ENCODE measurements around the gene PLEKHM2.

Gene PLEKHM2

GRCh38 chr1:15761366-15762128 is 77.4 kb downstream of the PLEKHM2 start:
- no peak overlapping the region for H3K27ac ChIP-seq (replicated peaks)
- H3K4me3 ChIP-seq (replicated peaks; ENCODE audit: insufficient read depth, low read length), result no peak overlapping the region
- TF ChIP-seq CTCF (IDR thresholded peaks at IDR 0.05; ENCODE audit: insufficient read depth, low read length) (no peak), GABPA (IDR thresholded peaks at IDR 0.05; ENCODE audit: low read depth) (no peak), REST (IDR thresholded peaks at IDR 0.05; ENCODE audit: insufficient replicate concordance, low read depth) (no peak), POLR2AphosphoS5 (IDR thresholded peaks at IDR 0.05; ENCODE audit: low read depth) (no peak), SPI1 (IDR thresholded peaks at IDR 0.05; ENCODE audit: borderline replicate concordance, low read depth) (no peak)
- peaks cover 44% of the 10 kb centered on the region for H3K27me3 ChIP-seq (ENCODE audit: insufficient read depth, poor library complexity, severe bottlenecking)
- DNase-seq (ENCODE audit: low read depth in 1 of 2, low spot score in 1 of 2), result no peak

- Histone ChIP-seq H3K27me3 (ENCODE audit: insufficient read depth, poor library complexity, severe bottlenecking) (peaks cover 38% of the 10 kb centered on the region), H3K4me3 (replicated peaks; ENCODE audit: insufficient read depth, low read length) (no peak overlapping the region), H3K27ac (replicated peaks) (no peak overlapping the region)
- TF ChIP-seq GABPA (IDR thresholded peaks at IDR 0.05; ENCODE audit: low read depth) (no peak), POLR2AphosphoS5 (IDR thresholded peaks at IDR 0.05; ENCODE audit: low read depth) (no peak), SPI1 (IDR thresholded peaks at IDR 0.05; ENCODE audit: borderline replicate concordance, low read depth) (no peak), REST (IDR thresholded peaks at IDR 0.05; ENCODE audit: insufficient replicate concordance, low read depth) (no peak), CTCF (IDR thresholded peaks at IDR 0.05; ENCODE audit: insufficient read depth, low read length) (no peak)
- no peak for DNase-seq (ENCODE audit: low read depth in 1 of 2, low spot score in 1 of 2)
Observed at GRCh38 chr1:15762546-15762945, 78.4 kb downstream of the PLEKHM2 start.

GRCh38 chr1:15764269-15764764 is 80.2 kb downstream of the PLEKHM2 start:
- TF ChIP-seq CTCF (IDR thresholded peaks at IDR 0.05; ENCODE audit: insufficient read depth, low read length) (no peak), SPI1 (IDR thresholded peaks at IDR 0.05; ENCODE audit: borderline replicate concordance, low read depth) (no peak), REST (IDR thresholded peaks at IDR 0.05; ENCODE audit: insufficient replicate concordance, low read depth) (no peak), POLR2AphosphoS5 (IDR thresholded peaks at IDR 0.05; ENCODE audit: low read depth) (no peak), GABPA (IDR thresholded peaks at IDR 0.05; ENCODE audit: low read depth) (no peak)
- Histone ChIP-seq H3K27ac (replicated peaks) (no peak overlapping the region), H3K27me3 (ENCODE audit: insufficient read depth, poor library complexity, severe bottlenecking) (peaks cover 26% of the 10 kb centered on the region), H3K4me3 (replicated peaks; ENCODE audit: insufficient read depth, low read length) (no peak overlapping the region)
- DNase-seq (ENCODE audit: low read depth in 1 of 2, low spot score in 1 of 2), result no peak

All from HL-60 (cell line).